Measurements from ENCODE around the gene KRT3. TPM values are rescaled to one million over a fixed set of nuclear protein-coding genes. Genes with fewer than 3 reads are reported as not detected.

Gene KRT3
- total RNA-seq, 2 experiments from 2014 or later = not detected

DNA sequence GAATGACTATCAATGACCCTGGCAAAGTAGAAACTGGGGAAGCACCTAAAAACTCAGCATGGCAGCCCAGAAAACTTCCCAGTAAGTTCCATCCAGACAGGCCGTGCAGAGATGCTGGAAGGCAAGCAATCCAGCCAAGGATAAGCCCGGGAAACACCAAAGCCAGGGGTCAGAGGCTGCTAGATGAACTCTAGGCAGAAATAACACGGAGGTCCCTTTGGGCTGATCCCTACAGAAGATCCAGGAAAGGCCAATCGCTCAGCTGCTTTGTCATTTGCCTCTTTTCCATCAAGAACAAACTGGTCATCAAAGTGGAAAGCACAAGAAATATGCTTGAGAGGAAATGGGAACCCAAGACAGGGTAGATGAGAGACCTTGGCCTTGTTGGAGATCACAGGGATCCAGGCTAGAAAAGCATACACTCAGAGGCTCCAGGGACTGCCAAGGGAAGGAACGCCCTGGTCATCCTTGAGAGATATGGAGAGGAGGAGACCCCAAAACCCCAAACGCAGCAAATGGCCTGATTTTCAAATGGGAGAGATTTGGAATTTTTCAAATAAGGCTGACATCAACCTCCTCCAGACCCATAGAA, 31.7 kb upstream of the KRT3 start:
- Mint-ChIP-seq H3K4me1 (ENCODE audit: low read depth) (peaks cover 13% of the 10 kb centered on the region), H3K9me3 (no peaks in the 10 kb centered on the region), H3K36me3 (ENCODE audit: low read depth) (no peaks in the 10 kb centered on the region), H3K27me3 (no peaks in the 10 kb centered on the region), H3K4me3 (no peak overlapping the region), H3K27ac (no peak overlapping the region)
- CTCF ChIA-PET = interaction anchor here (0.6 kb wide), 1 partner anchor 244 kb away, joined by 3 read pairs; no protein-coding TSS in a partner anchor
- intact Hi-C loops (cut with micrococcal nuclease) = no loop called here
- ATAC-seq (no peak), DNase-seq (no peak)
- TF ChIP-seq, protein P1, sequence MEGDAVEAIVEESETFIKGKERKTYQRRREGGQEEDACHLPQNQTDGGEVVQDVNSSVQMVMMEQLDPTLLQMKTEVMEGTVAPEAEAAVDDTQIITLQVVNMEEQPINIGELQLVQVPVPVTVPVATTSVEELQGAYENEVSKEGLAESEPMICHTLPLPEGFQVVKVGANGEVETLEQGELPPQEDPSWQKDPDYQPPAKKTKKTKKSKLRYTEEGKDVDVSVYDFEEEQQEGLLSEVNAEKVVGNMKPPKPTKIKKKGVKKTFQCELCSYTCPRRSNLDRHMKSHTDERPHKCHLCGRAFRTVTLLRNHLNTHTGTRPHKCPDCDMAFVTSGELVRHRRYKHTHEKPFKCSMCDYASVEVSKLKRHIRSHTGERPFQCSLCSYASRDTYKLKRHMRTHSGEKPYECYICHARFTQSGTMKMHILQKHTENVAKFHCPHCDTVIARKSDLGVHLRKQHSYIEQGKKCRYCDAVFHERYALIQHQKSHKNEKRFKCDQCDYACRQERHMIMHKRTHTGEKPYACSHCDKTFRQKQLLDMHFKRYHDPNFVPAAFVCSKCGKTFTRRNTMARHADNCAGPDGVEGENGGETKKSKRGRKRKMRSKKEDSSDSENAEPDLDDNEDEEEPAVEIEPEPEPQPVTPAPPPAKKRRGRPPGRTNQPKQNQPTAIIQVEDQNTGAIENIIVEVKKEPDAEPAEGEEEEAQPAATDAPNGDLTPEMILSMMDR (IDR thresholded peaks at IDR 0.05) = no peak
- POLR2A ChIA-PET = no interaction called here

DNA sequence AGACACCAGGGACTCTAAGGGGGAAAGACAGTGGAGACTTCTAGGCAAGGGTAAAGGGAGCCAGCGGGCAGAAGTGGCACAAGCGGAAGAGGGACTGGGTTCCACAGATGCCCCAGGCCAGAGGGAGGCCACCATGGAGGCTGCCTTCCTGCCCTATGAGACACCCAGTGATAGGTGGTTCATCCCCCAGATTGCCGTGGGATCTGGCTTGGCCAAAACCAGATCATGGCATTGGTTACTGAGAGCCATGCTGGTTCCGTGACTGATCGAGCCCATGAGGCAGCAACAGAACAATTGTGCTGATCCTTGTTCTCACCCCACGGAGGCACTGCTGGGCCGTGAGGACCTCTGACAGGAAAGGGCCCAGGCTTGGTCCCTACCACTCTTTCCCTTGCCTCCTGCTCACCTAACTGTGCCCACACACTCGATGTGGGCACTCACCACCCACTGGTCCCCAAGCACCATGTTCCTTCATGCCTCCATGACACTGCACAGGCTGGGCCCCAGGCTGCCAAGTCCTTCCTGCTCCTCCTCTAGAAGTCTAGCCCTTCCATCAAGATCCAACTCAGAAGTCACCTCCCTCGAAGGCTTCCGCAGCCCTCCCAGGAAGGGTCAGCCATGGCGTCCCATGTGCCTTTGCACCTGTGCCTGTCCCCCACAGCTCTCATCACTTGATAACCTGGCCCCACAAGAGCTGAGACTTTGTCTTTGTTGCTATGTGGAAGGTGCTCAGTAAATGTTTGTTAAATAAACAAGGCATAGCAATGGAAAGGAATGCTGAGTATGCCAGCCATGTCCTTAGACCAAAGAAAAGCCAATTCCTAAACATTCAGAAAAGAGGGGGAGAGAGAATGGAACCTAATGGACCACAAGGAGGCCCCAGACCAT, 30.9 kb upstream of the KRT3 start:
- Mint-ChIP-seq H3K27me3 (no peaks in the 10 kb centered on the region), H3K4me3 (no peak overlapping the region), H3K4me1 (ENCODE audit: low read depth) (peaks cover 13% of the 10 kb centered on the region), H3K27ac (no peak overlapping the region), H3K36me3 (ENCODE audit: low read depth) (no peaks in the 10 kb centered on the region), H3K9me3 (no peaks in the 10 kb centered on the region)
- POLR2A ChIA-PET = no interaction called here
- TF ChIP-seq, protein P1 (IDR thresholded peaks at IDR 0.05) = no peak
- ATAC-seq (no peak), DNase-seq (no peak)
- CTCF ChIA-PET = no interaction called here
- intact Hi-C loops (cut with micrococcal nuclease) = no loop called here

DNA sequence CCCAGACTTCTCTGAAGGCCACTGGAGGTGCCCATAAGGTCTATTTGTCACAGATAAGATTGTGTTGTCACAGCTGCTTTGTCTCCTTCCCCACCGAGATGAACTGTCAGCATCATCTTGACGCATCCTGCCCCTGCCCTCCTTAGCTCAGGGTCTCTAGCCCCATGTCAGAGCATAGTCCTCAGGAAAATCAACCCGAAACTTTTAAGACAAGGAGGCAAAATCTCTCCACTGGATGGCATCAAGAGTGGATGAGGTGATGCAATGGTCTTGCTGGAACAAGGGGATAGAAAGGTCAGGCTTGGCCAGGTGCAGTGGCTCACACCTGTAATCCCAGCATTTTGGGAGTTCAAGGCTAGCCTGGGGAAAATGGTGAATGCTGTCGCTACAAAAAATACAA, 30.0 kb upstream of the KRT3 start:
- Mint-ChIP-seq H3K27ac (no peak overlapping the region), H3K4me3 (no peak overlapping the region), H3K36me3 (ENCODE audit: low read depth) (no peaks in the 10 kb centered on the region), H3K27me3 (no peaks in the 10 kb centered on the region), H3K9me3 (no peaks in the 10 kb centered on the region), H3K4me1 (ENCODE audit: low read depth) (peaks cover 13% of the 10 kb centered on the region)
- ATAC-seq (no peak), DNase-seq (no peak)
- intact Hi-C loops (cut with micrococcal nuclease) = no loop called here
- ChIA-PET CTCF (interaction anchor here (1.3 kb wide), 1 partner anchor 54 kb away, joined by 3 read pairs; no protein-coding TSS in a partner anchor), POLR2A (no interaction called here)
- TF ChIP-seq, protein P1 (IDR thresholded peaks at IDR 0.05) = no peak

DNA sequence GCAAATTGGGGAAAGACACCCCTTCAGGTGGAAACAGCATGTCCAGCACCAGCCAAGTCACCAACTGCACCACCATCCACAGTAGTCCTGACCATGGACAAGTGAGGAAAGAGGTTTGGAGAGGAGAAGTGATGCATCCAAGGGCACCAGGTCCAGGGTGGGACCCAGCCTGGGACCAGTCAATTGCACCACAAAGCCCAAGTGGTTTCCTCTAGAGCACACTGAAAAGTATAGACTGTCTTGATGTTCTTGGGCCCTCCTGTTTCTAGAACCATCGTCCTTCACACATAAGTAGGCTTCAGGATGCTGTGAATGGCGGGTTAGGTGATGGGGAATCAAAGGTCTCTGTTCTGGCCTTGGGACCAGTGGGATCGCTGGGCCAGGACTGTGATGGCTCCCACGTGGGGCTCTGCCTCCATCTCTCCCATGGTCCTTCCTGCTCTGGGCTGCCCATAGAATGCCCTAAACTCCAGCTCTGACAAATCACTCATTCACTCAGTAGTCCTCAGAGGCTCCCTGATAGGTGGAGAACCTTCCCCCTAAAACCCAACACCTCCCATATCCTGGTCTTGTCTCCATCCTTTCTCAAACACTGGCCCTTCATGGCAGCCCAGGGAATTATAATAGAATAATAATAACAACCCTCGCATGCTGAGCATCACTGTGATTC, 29.0 kb upstream of the KRT3 start:
- Mint-ChIP-seq H3K9me3 (no peaks in the 10 kb centered on the region), H3K27ac (no peak overlapping the region), H3K27me3 (peaks cover 1% of the 10 kb centered on the region), H3K4me1 (ENCODE audit: low read depth) (peaks cover 13% of the 10 kb centered on the region), H3K36me3 (ENCODE audit: low read depth) (no peaks in the 10 kb centered on the region), H3K4me3 (no peak overlapping the region)
- ChIA-PET POLR2A (no interaction called here), CTCF (interaction anchor here (1.3 kb wide), 1 partner anchor 55 kb away, joined by 3 read pairs; no protein-coding TSS in a partner anchor)
- TF ChIP-seq, protein P1 (IDR thresholded peaks at IDR 0.05) = no peak
- intact Hi-C loops (cut with micrococcal nuclease) = no loop called here
- DNase-seq (no peak), ATAC-seq (no peak)

Measured in activated CD8-positive, alpha-beta T cell treated with anti-CD3 and anti-CD28 coated beads for 36 hours (primary cell).